HUES48 (cell line): ENCODE data around the gene NTHL1.
A peak's percentile ranks its signal among the peaks of the same experiment; 100 is the strongest.

ENCODE experiments used
- H3K27ac ChIP-seq: one replicate; pipeline ENCODE4 v1.7.0; 2013; ENCODE audit warnings: low read depth, low read length, inconsistent platforms
- H3K27me3 ChIP-seq: 2 replicates; pipeline ENCODE4 v1.6.1; 2013; ENCODE audit warnings: mild to moderate bottlenecking, low read length; ENCODE audit not compliant: control insufficient read depth, insufficient read depth
- H3K36me3 ChIP-seq: 2 replicates; pipeline ENCODE4 v1.6.1; 2013; ENCODE audit warnings: low read length; ENCODE audit not compliant: control insufficient read depth, insufficient read depth
- H3K4me1 ChIP-seq: 2 replicates; pipeline ENCODE4 v1.6.1; 2013; ENCODE audit warnings: mild to moderate bottlenecking, low read length; ENCODE audit not compliant: control insufficient read depth, insufficient read depth
- H3K4me3 ChIP-seq: 2 replicates; pipeline ENCODE4 v1.5.1; 2013; ENCODE audit warnings: mild to moderate bottlenecking, low read depth, low read length
- H3K9ac ChIP-seq: 2 replicates; pipeline ENCODE4 v1.6.1; 2013; ENCODE audit warnings: mild to moderate bottlenecking, low read depth, low read length, moderate library complexity
- H3K9me3 ChIP-seq: 2 replicates; pipeline ENCODE4 v1.6.1; 2013; ENCODE audit warnings: low read length; ENCODE audit not compliant: control insufficient read depth, insufficient read depth

Gene NTHL1

DNA sequence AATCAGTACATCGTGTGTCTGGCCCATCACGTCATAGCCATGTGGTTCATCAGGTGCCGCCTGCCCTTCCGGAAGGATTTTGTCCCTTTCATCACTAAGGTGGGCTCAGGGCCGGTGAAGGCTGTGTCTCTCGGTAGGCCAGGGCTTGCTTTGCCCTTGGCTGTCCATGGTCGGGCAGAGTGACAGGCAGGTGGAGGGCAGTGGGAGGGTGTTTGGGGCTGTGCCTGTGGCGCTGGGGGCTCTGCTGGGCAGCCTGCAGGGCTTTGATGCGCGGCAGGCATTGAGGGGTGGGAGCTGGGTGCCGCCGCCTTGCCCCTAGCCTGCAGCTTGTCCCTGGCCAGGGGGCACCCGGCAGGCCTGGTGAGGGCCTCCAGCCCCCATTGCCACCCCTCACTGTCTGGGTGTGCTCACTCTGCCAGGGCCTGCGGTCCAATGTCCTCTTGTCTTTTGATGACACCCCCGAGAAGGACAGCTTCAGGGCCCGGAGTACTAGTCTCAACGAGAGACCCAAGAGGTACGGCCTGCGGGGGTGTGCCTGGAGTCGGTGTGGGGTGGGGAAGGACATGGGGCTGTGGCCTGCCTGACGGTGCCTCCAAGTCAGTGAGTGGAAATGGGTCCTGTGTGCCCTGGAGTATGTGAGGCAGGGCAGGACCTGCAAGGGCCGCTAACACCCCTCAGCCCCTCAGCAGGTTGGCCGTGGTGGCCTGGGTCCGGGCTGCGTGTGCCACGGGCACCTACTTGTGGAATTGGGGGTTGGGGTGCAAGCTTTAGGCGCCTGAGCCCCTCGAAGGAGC lies 28.6 kb upstream of the NTHL1 start:
- Histone ChIP-seq H3K27me3 (no peaks in the 10 kb centered on the region), H3K27ac (no peak overlapping the region), H3K4me3 (no peak overlapping the region), H3K4me1 (no peaks in the 10 kb centered on the region), H3K36me3 (peaks cover 56% of the 10 kb centered on the region), H3K9me3 (no peaks in the 10 kb centered on the region), H3K9ac (no peak overlapping the region)

DNA sequence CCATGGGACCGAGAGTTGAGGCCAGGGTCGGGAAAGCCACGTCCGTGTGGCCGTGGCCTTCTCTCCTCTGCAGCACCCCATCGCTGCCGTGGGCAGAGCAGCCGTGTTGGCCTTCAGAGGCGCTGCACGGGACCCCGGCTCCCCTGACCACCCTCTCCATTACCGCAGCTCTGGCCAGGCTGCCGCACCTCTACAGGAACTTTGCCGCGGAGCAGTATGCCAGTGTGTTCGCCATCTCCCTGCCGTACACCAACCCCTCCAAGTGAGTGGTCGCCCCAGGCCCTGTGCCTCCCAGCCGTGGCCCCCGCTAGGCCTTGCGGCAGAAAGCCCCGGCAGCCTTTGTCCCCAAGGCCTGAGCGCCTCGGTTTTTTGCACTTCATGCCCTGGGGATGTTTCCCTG lies 28.0 kb upstream of the NTHL1 start:
- peaks cover 57% of the 10 kb centered on the region for H3K36me3 ChIP-seq
- no peaks in the 10 kb centered on the region for H3K9me3 ChIP-seq
- H3K27ac ChIP-seq: no peak overlapping the region
- no peak overlapping the region for H3K4me3 ChIP-seq
- no peak overlapping the region for H3K9ac ChIP-seq
- H3K27me3 ChIP-seq: no peaks in the 10 kb centered on the region
- H3K4me1 ChIP-seq: no peaks in the 10 kb centered on the region

DNA sequence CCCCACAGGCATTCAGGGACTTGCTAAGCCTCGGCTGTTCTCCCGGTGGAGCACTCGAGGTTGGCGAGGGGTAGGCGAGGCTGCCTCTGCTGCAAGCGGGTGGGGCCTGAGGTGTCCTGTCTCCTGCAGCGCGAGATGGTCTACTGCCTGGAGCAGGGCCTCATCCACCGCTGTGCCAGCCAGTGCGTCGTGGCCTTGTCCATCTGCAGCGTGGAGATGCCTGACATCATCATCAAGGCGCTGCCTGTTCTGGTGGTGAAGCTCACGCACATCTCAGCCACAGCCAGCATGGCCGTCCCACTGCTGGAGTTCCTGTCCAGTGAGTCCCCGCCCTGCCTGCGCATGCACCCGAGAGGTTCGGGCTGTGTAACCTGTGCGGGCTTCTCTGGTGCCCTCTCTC lies 26.4 kb upstream of the NTHL1 start:
- Histone ChIP-seq H3K4me3 (no peak overlapping the region), H3K4me1 (no peaks in the 10 kb centered on the region), H3K36me3 (peaks cover 55% of the 10 kb centered on the region), H3K27ac (no peak overlapping the region), H3K9me3 (no peaks in the 10 kb centered on the region), H3K27me3 (no peaks in the 10 kb centered on the region), H3K9ac (no peak overlapping the region)

DNA sequence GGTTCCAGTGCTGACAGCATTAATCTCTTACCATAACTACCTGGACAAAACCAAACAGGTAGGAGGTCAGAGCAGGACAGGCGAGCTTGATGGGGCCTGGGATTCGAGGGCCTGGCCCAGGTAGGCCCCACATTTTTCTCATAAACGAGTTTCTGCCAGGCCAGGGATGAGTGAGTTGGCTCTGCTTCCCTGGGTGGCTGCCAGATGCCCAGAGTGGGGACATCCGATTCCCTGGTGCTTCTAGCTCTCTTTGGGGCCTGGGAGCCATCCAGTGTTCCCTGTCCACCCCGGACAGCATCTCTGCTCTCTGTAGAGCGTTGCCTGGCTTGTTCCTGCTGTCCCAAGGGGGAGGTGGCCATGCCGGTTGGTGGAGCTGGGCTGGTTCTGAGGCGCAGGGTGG lies 25.3 kb upstream of the NTHL1 start:
- Histone ChIP-seq H3K4me1 (no peaks in the 10 kb centered on the region), H3K4me3 (no peak overlapping the region), H3K27me3 (no peaks in the 10 kb centered on the region), H3K9me3 (no peaks in the 10 kb centered on the region), H3K36me3 (peaks cover 59% of the 10 kb centered on the region), H3K9ac (no peak overlapping the region), H3K27ac (no peak overlapping the region)

DNA sequence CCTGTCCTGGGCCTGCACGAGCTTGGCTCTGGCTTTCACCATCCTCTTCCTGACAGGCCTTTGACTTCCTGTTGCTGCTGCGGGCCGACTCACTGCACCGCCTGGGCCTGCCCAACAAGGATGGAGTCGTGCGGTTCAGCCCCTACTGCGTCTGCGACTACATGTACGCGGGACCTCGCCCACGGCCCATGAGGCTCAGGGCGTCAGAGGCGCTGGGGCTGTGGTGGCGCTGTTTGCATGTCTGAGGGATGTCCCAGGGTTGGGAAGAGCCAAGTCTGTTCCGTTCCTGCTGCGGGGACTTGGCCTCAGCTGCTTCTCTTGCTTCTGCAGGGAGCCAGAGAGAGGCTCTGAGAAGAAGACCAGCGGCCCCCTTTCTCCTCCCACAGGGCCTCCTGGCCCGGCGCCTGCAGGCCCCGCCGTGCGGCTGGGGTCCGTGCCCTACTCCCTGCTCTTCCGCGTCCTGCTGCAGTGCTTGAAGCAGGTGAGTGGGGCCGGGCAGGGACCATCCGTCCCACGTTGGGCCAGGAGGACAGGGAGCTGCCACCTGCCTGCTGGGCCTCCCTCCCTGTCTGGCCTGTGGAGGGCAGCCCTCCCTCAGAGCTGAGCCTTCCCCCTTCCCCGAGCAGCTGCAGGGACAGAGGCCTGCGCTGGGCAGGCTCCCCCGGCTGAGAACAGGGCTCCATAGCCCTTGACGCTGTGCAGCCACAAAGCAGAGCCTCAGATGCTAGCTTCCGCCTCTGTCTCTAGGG lies 24.0 kb upstream of the NTHL1 start:
- Histone ChIP-seq H3K9ac (0 out of 2 replicates have a peak overlapping the region, but pooled peaks have one; percentile 18), H3K36me3 (peaks cover 59% of the 10 kb centered on the region), H3K9me3 (no peaks in the 10 kb centered on the region), H3K4me1 (no peaks in the 10 kb centered on the region), H3K27ac (no peak overlapping the region), H3K4me3 (no peak overlapping the region), H3K27me3 (no peaks in the 10 kb centered on the region)

DNA sequence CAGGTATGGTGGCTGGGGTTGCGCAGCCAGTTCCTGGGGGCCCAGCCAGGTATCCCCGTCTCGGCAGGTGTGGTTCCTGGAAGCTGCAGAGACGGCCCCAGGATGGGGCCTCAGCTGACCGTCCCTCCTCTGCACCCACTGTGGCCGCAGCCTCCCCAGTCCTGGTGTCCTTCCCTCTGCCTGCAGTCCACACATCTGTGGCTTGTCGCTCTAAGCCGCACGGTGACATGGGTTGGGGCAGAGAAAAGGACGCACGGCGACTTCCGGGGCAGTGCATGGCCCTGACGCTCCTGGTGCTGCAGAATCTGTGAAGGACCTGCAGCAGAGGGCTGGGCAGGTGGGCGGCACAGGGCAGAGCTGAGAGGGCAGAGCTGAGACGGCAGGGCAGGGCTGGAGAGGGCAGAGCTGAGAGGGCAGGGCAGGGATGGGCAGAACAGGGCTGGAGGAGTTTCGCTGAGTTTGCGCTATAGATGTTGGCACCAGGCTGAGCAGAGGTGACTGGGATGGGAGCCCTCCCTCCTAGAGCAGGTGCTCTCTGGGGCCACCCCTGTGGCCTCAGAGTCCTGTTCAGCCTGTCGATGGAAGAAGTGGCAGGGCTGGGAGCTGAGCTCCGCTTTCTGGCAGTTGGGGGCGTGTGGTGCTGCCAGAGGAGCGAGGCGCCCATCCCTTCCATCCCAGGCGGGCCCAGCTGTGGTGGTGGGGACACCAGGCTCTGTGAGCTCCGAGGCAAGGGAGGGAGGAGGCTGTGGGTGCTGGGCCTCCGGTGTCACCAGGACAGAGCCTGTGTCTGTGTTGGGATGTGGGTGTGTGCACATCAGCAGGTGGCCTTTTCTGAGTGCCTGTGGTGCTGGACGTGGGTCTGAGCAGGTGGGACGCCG lies 23.2 kb upstream of the NTHL1 start:
- H3K4me1 ChIP-seq: no peaks in the 10 kb centered on the region
- H3K9me3 ChIP-seq: no peaks in the 10 kb centered on the region
- H3K4me3 ChIP-seq: no peak overlapping the region
- peak overlapping the region; percentile 18; the same call in 1 of the 2 replicates for H3K9ac ChIP-seq
- H3K27me3 ChIP-seq: no peaks in the 10 kb centered on the region
- peaks cover 60% of the 10 kb centered on the region for H3K36me3 ChIP-seq
- no peak overlapping the region for H3K27ac ChIP-seq

DNA sequence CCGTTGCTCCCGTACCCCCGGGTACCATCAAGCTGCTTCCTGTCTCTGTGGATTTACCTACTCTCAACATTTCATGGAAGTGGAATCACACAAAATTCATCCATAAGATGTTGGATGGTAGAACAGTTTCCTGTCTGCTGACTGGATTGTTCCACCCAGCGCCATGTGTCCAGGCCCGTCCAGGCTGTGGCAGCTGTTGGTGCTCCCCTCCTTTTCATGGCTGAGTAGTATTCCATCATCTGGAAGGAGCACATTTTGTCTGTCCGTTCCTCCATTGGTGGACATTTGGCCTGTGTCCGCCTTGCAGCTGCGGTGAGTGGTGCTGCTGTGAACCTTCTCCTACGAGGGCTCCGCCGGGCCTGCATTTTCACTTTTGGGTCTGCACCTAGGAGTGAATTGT lies 18.5 kb upstream of the NTHL1 start:
- Histone ChIP-seq H3K36me3 (peaks cover 40% of the 10 kb centered on the region), H3K9ac (no peak overlapping the region), H3K4me1 (no peaks in the 10 kb centered on the region), H3K27me3 (no peaks in the 10 kb centered on the region), H3K27ac (no peak overlapping the region), H3K4me3 (no peak overlapping the region), H3K9me3 (no peaks in the 10 kb centered on the region)

DNA sequence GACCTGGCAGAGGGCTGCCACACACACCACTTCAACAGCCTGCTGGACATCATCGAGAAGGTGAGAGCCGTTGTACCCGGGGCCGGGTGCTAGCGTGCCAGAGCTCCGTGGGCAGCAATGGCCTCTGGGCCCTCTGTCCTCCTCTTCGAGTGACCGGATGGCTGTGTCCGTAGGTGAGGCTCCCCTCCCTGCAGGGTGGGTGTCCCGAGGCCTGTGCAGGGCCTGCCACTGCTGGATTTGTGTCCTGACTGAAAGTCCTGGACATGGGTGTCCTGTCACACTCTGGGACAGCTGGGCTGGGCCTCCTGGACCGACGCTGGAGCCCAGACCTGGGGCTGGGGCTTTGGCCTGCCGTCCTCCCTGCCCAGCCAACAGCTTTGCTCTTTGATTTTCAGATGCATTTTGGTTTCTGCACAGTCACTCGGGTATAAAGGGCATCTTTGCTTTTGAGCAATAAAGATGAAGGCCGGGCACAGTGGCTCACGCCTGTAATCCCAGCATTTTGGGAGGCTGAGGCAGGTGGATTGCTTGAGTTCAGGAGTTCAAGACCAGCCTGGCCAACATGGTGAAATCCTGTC lies 16.8 kb upstream of the NTHL1 start:
- Histone ChIP-seq H3K36me3 (peaks cover 38% of the 10 kb centered on the region), H3K27ac (no peak overlapping the region), H3K9me3 (no peaks in the 10 kb centered on the region), H3K9ac (no peak overlapping the region), H3K4me1 (no peaks in the 10 kb centered on the region), H3K4me3 (no peak overlapping the region), H3K27me3 (no peaks in the 10 kb centered on the region)

DNA sequence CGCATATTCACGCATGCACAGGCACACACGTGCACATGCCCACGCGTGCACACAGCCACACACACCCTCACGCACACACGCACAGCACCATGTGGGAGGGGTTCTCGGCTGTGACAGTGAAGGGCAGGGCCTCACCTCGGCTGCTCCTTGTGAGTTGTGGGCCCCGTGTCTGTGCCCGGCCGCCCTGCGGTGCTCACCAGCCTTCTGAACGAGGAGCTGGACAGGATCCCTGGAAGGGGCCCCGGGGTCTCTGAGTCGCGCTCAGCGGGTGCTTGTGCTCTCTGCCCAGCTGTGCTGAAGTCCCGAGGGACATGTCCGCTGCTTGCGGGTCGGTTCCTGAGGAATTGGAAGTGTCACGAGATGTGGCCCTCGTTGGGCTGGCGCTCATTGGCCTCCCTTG lies 16.2 kb upstream of the NTHL1 start:
- H3K27ac ChIP-seq: no peak overlapping the region
- H3K9ac ChIP-seq: no peak overlapping the region

DNA sequence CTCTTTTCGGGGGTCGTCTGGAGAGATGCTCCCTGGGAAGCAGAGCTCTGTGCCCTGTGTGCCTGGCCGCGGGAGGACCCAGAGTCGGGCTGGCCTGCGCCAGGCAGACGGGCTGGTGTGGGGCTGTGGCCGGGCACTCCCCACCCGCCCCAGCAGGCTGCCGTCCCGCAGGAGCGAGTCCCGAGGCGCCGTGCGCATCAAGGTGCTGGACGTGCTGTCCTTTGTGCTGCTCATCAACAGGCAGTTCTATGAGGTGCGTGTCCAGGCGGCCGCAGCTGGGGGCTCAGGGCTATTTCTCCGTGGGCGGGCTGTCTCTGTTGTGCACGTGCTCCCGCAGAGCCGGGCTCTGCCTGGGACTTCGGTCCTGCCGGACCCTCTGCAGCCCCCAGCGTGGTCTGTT lies 15.2 kb upstream of the NTHL1 start:
- H3K9me3 ChIP-seq: no peaks in the 10 kb centered on the region
- no peak overlapping the region for H3K9ac ChIP-seq
- no peaks in the 10 kb centered on the region for H3K27me3 ChIP-seq
- no peak overlapping the region for H3K27ac ChIP-seq
- no peak overlapping the region for H3K4me3 ChIP-seq
- no peaks in the 10 kb centered on the region for H3K4me1 ChIP-seq
- H3K36me3 ChIP-seq: peaks cover 40% of the 10 kb centered on the region

More for the DNA sequence above, 16.2 kb upstream of the NTHL1 start:
- Histone ChIP-seq H3K9me3 (no peaks in the 10 kb centered on the region), H3K27me3 (no peaks in the 10 kb centered on the region), H3K4me1 (no peaks in the 10 kb centered on the region), H3K36me3 (peaks cover 38% of the 10 kb centered on the region), H3K4me3 (no peak overlapping the region)
